Parathyroid adenoma (tissue), 2 donors: ENCODE measurements around the gene LAMTOR3.

Experiments used
- H2AFZ ChIP-seq: fragments of 300-600 bp; sonication (generic); one replicate; pipeline ENCODE4 v1.7.0; 2017; ENCODE audit warnings: antibody characterized with exemption, mild to moderate bottlenecking
- H3K27ac ChIP-seq: fragments of 300-600 bp; sonication (generic); one replicate; pipeline ENCODE4 v1.7.0; 2017
- H3K27me3 ChIP-seq: fragments of 300-600 bp; sonication (generic); one replicate; pipeline ENCODE4 v1.7.0; 2017; ENCODE audit warnings: low read length; ENCODE audit not compliant: control insufficient read depth, insufficient read depth
- H3K36me3 ChIP-seq: fragments of 300-600 bp; sonication (generic); one replicate; pipeline ENCODE4 v1.7.0; 2017; ENCODE audit warnings: low read length; ENCODE audit not compliant: control insufficient read depth, insufficient read depth
- H3K4me1 ChIP-seq: fragments of 300-600 bp; sonication (generic); one replicate; pipeline ENCODE4 v1.7.0; 2017; ENCODE audit warnings: control low read depth
- H3K4me2 ChIP-seq: fragments of 300-600 bp; sonication (generic); one replicate; pipeline ENCODE4 v1.7.0; 2017; ENCODE audit warnings: low read length
- H3K4me3 ChIP-seq: fragments of 300-600 bp; sonication (generic); one replicate; pipeline ENCODE4 v1.7.0; 2017; ENCODE audit warnings: low read depth, low read length
- H3K79me2 ChIP-seq: fragments of 300-600 bp; sonication (generic); one replicate; pipeline ENCODE4 v1.7.0; 2017; ENCODE audit warnings: control low read depth
- H3K9ac ChIP-seq: fragments of 300-600 bp; sonication (generic); one replicate; pipeline ENCODE4 v1.7.0; 2017; ENCODE audit warnings: mild to moderate bottlenecking
- H3K9me3 ChIP-seq: fragments of 300-600 bp; sonication (generic); one replicate; pipeline ENCODE4 v1.7.0; 2017; ENCODE audit warnings: low read length; ENCODE audit not compliant: control insufficient read depth
- CTCF ChIP-seq: fragments of 300-600 bp; sonication (generic); IDR thresholded peaks from one replicate; pipeline ENCODE4 v1.7.0; 2017; ENCODE audit warnings: antibody characterized with exemption, mild to moderate bottlenecking
- donor health status: primary hyperparathyroidism.

The LAMTOR3 gene

GRCh38 chr4:99853999-99854398 is 40.2 kb downstream of the LAMTOR3 start:
- Histone ChIP-seq H3K27ac (no peak overlapping the region), H3K9ac (no peak overlapping the region), H3K4me3 (no peak overlapping the region), H3K79me2 (no peaks in the 10 kb centered on the region), H3K4me2 (no peak overlapping the region), H3K27me3 (no peaks in the 10 kb centered on the region), H3K36me3 (no peaks in the 10 kb centered on the region), H2AFZ (no peak overlapping the region), H3K9me3 (no peaks in the 10 kb centered on the region), H3K4me1 (no peaks in the 10 kb centered on the region)
- TF ChIP-seq CTCF: no peak

GRCh38 chr4:99853190-99853589 is 41.0 kb downstream of the LAMTOR3 start:
- Histone ChIP-seq H3K27me3 (no peaks in the 10 kb centered on the region), H3K27ac (no peak overlapping the region), H3K36me3 (no peaks in the 10 kb centered on the region), H3K79me2 (no peaks in the 10 kb centered on the region), H3K9ac (no peak overlapping the region), H3K4me1 (no peaks in the 10 kb centered on the region), H3K4me3 (no peak overlapping the region), H3K9me3 (no peaks in the 10 kb centered on the region), H3K4me2 (no peak overlapping the region), H2AFZ (no peak overlapping the region)
- TF ChIP-seq CTCF: no peak

GRCh38 chr4:99852199-99852749 is 42.0 kb downstream of the LAMTOR3 start:
- H3K27me3 ChIP-seq: no peaks in the 10 kb centered on the region
- H3K79me2 ChIP-seq: no peaks in the 10 kb centered on the region
- no peaks in the 10 kb centered on the region for H3K9me3 ChIP-seq
- no peak overlapping the region for H3K4me2 ChIP-seq
- H2AFZ ChIP-seq: no peak overlapping the region
- H3K36me3 ChIP-seq: no peaks in the 10 kb centered on the region
- no peak for TF ChIP-seq CTCF
- no peak overlapping the region for H3K27ac ChIP-seq
- H3K9ac ChIP-seq: no peak overlapping the region
- H3K4me3 ChIP-seq: no peak overlapping the region
- H3K4me1 ChIP-seq: no peaks in the 10 kb centered on the region

GRCh38 chr4:99848591-99849001 is 45.6 kb downstream of the LAMTOR3 start:
- no peak overlapping the region for H3K4me3 ChIP-seq
- no peak overlapping the region for H3K9ac ChIP-seq
- H2AFZ ChIP-seq: no peak overlapping the region
- no peak overlapping the region for H3K4me2 ChIP-seq
- H3K27ac ChIP-seq: no peak overlapping the region
- TF ChIP-seq CTCF: no peak
- no peaks in the 10 kb centered on the region for H3K9me3 ChIP-seq
- H3K4me1 ChIP-seq: no peaks in the 10 kb centered on the region
- H3K27me3 ChIP-seq: no peaks in the 10 kb centered on the region
- no peaks in the 10 kb centered on the region for H3K79me2 ChIP-seq
- no peaks in the 10 kb centered on the region for H3K36me3 ChIP-seq

GRCh38 chr4:99847362-99847976 is 46.8 kb downstream of the LAMTOR3 start:
- no peaks in the 10 kb centered on the region for H3K79me2 ChIP-seq

More at GRCh38 chr4:99847362-99847976, 46.8 kb downstream of the LAMTOR3 start:
- Histone ChIP-seq H3K4me2 (no peak overlapping the region), H3K27me3 (no peaks in the 10 kb centered on the region), H3K4me3 (no peak overlapping the region), H3K4me1 (no peaks in the 10 kb centered on the region), H3K27ac (no peak overlapping the region), H3K9me3 (no peaks in the 10 kb centered on the region), H3K36me3 (no peaks in the 10 kb centered on the region), H3K9ac (no peak overlapping the region), H2AFZ (no peak overlapping the region)
- no peak for TF ChIP-seq CTCF
